Kidney epithelial cell (primary cell): ENCODE data around the gene WFIKKN1. TPM values are rescaled to one million over a fixed set of nuclear protein-coding genes. Genes with fewer than 3 reads are reported as not detected.

Experiments
- DNase-seq: peaks from one replicate; pipeline ENCODE4 v3.0.0-alpha.2; 2010; ENCODE audit warnings: low read depth
- H3K27me3 ChIP-seq: 2 replicates; pipeline ENCODE4 v1.6.0; 2011; ENCODE audit warnings: low read length; ENCODE audit not compliant: control insufficient read depth, insufficient read depth
- H3K36me3 ChIP-seq: 2 replicates; pipeline ENCODE4 v1.5.1; 2011; ENCODE audit warnings: low read length; ENCODE audit not compliant: control insufficient read depth, insufficient read depth
- H3K4me3 ChIP-seq: 2 replicates; pipeline ENCODE4 v1.5.1; 2011; ENCODE audit warnings: low read depth, mild to moderate bottlenecking, control low read depth, low read length
- CTCF ChIP-seq: IDR thresholded peaks from 2 replicates; pipeline ENCODE4 v1.5.1; 2011; ENCODE audit warnings: mild to moderate bottlenecking, moderate library complexity, low read length, control low read depth, inconsistent platforms; ENCODE audit not compliant: insufficient read depth, poor library complexity, severe bottlenecking
- total RNA-seq: library from RNA; depleted of rRNA; stranded (reverse); fragments of >200 nt; gene quantifications from 2 replicates; pipeline ENCODE4 v1.2.3, GENCODE V29; 2015

The WFIKKN1 gene
- total RNA-seq, 1 donor from 2014 or later = 0.08 TPM

GRCh38 chr16:662095-662494 lies 31.3 kb downstream of the WFIKKN1 start:
- H3K4me3 ChIP-seq = no peak overlapping the region
- H3K36me3 ChIP-seq = no peaks in the 10 kb centered on the region
- TF ChIP-seq CTCF = no peak
- no peaks in the 10 kb centered on the region for H3K27me3 ChIP-seq
- no peak for DNase-seq

- Histone ChIP-seq H3K27me3 (no peaks in the 10 kb centered on the region), H3K36me3 (no peaks in the 10 kb centered on the region), H3K4me3 (no peak overlapping the region)
- DNase-seq = no peak
- TF ChIP-seq CTCF = no peak
Measured at GRCh38 chr16:662597-662996, 31.8 kb downstream of the WFIKKN1 start.

GRCh38 chr16:666572-666971 lies 35.8 kb downstream of the WFIKKN1 start:
- Histone ChIP-seq H3K4me3 (no peak overlapping the region), H3K27me3 (no peaks in the 10 kb centered on the region), H3K36me3 (no peaks in the 10 kb centered on the region)
- no peak for TF ChIP-seq CTCF
- no peak for DNase-seq

- no peak overlapping the region for H3K4me3 ChIP-seq
- TF ChIP-seq CTCF = no peak
- H3K36me3 ChIP-seq = no peaks in the 10 kb centered on the region
- no peak for DNase-seq
- H3K27me3 ChIP-seq = no peaks in the 10 kb centered on the region
Measured at GRCh38 chr16:667113-667779, 36.5 kb downstream of the WFIKKN1 start.

GRCh38 chr16:667780-668518 lies 37.2 kb downstream of the WFIKKN1 start, which contains the start of gene RHOT2:
Gene RHOT2 (plus strand): TSS chr16:668132. CDS start chr16:668200, 68 bp downstream.
- peak within 1 kb of the TSS; percentile 100 for H3K4me3 ChIP-seq
- H3K36me3 ChIP-seq = no peaks in the 10 kb centered on the region
- TF ChIP-seq CTCF = peak; percentile 19
- no peaks in the 10 kb centered on the region for H3K27me3 ChIP-seq
- DNase-seq = peak; percentile 42
